HG03139 (cell line): ENCODE measurements around the gene MAGED1.

Experiments
- ATAC-seq: cut with Tn5 transposase; IDR thresholded peaks from one replicate; pipeline ENCODE4 v1.9.1; 2021; ENCODE audit not compliant: unreplicated experiment

Gene MAGED1

GRCh38 chrX:51892921-51893745 is at the start of gene MAGED1:
TSS of gene MAGED1 (plus strand) at chrX:51893623. CDS start at chrX:51894305, 682 bp downstream.
- peak; percentile 58 for ATAC-seq

- no peak for ATAC-seq
Observed at GRCh38 chrX:51847463-51847862, 46.0 kb upstream of the MAGED1 start.

- ATAC-seq, result no peak
Observed at GRCh38 chrX:51851507-51852085, 41.8 kb upstream of the MAGED1 start.

GRCh38 chrX:51852096-51852495 is 41.3 kb upstream of the MAGED1 start:
- no peak for ATAC-seq

- ATAC-seq, result no peak
Observed at GRCh38 chrX:51852621-51853020, 40.8 kb upstream of the MAGED1 start.

GRCh38 chrX:51853251-51853650 is 40.2 kb upstream of the MAGED1 start:
- no peak for ATAC-seq

GRCh38 chrX:51855698-51856097 is 37.7 kb upstream of the MAGED1 start:
- ATAC-seq, result no peak

- ATAC-seq, result no peak
Observed at GRCh38 chrX:51857159-51857733, 36.2 kb upstream of the MAGED1 start.

- ATAC-seq, result no peak
Observed at GRCh38 chrX:51860679-51861078, 32.7 kb upstream of the MAGED1 start.

GRCh38 chrX:51862920-51863319 is 30.5 kb upstream of the MAGED1 start:
- no peak for ATAC-seq

GRCh38 chrX:51866210-51866609 is 27.2 kb upstream of the MAGED1 start:
- ATAC-seq, result no peak

- ATAC-seq, result no peak
Observed at GRCh38 chrX:51867626-51868025, 25.8 kb upstream of the MAGED1 start.

GRCh38 chrX:51870354-51870753 is 23.1 kb upstream of the MAGED1 start:
- ATAC-seq, result no peak

- no peak for ATAC-seq
Observed at GRCh38 chrX:51874123-51874522, 19.3 kb upstream of the MAGED1 start.

GRCh38 chrX:51876441-51876840 is 17.0 kb upstream of the MAGED1 start:
- ATAC-seq, result no peak

- ATAC-seq, result no peak
Observed at GRCh38 chrX:51878056-51878455, 15.4 kb upstream of the MAGED1 start.

GRCh38 chrX:51889851-51890250 is 3.6 kb upstream of the MAGED1 start:
- ATAC-seq, result no peak

GRCh38 chrX:51891245-51891644 is 2.2 kb upstream of the MAGED1 start:
- no peak for ATAC-seq

GRCh38 chrX:51891821-51892551 is 1.4 kb upstream of the MAGED1 start:
- no peak for ATAC-seq

- ATAC-seq, result no peak
Observed at GRCh38 chrX:51893931-51894696, 691 bp downstream of the MAGED1 start.
